CD4-positive, alpha-beta T cell treated with Interferon gamma for 1 hour (primary cell): ENCODE data around the gene PTK6.
"Not testable (repeated sequence)": the region's sequence is repeated elsewhere in the genome, so short reads cannot be mapped to it uniquely, and the experiment has no call there.

ENCODE experiments used
- DNase-seq: peaks from one replicate; pipeline ENCODE4 v3.0.0-alpha.2; 2020

The PTK6 gene

DNA sequence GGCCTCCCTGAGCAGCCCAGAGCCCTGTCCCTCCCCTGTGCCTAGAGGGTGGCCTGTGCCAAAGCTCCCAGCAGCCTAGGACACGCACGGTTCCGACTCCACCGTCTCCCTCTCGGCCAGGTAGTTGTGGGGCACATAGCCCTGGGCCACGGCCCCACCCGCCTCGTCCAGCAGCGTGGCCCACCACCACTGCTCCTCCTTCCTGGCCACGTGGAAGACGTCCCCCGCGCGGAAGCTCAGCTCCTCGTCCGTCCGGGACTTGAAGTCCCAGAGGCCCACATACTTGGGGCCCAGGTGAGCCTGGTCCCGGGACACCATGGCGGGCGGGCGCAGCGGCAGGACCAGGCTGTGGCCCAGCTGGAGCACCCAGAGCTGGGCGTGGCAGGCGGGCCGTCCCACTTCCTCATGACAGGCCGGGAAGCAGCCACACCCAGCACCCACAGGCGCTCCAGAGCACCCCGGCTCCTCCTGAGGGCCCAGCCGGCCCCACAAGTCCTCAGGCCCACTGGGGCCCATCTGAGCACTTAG is at the start of gene PTK6:
Gene PTK6 (minus strand): TSS at position 380 of the 528 bp plus-strand sequence. CDS start 62 bp downstream, at position 318.
- peak; percentile 60 for DNase-seq

DNA sequence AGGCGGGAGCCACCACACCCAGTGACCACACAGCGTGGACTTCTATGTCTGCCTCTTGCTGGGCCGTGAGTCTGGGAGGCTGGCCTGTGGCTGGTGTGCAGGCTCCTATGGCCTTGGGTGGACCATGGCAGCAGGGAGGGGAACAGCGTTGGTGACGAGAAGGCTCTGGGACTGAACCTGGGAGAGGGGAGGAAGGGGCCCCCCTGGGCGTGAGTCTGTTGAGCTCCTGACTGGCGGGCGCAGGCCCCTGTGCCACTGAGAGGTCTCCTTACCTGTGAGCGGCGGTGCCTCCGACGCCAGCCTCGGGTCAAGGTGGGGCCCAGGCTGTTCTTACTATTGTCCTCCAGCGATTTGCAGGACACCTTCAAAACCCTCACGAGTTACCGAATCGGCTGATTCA is 49.6 kb upstream of the PTK6 start:
- DNase-seq, result no peak

DNA sequence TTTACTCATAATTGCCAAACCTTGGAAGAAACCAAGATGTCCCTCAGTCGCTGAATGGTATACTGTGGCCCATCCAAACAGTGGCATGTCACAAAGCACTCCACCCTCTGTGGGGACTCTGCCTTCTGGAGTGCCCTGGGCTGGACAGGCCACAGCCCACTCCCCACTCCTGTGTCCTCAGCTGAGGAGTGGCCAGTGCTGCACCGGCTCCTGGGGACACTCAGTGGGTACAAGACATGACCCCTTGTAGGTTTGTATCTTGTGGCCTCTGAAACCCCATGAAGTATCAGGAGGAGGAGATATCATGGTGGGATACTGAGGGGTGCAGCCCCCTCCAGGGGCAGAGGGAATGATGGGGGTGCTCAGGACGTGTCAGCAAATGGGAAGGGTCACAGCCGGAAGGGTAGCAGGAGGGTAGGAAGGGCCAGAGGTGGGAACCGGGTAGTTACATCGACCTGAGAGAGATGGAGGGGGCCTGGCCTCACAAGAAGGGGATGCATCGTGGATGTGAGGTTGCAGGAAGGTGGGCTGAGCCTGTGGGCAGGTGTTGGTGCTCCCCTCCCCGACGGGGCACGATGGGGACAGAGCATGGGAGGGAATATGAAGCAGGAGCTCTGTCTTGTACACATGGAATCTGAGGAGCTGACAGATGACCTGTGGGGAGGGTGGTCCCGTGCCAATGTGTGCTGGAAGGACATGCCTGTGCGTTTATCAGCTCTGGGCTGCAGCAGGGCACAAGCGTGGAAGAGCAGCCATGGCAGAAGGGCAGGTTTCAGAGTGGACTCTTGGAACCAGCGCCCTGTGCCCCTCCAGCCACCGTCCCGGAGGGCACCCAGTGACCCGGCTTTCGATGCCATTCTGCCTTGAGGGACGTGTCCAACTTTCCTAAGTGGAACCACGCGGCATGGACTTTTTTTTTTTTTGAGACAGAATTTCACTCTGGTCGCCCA is 48.7 kb upstream of the PTK6 start:
- DNase-seq, result no peak

DNA sequence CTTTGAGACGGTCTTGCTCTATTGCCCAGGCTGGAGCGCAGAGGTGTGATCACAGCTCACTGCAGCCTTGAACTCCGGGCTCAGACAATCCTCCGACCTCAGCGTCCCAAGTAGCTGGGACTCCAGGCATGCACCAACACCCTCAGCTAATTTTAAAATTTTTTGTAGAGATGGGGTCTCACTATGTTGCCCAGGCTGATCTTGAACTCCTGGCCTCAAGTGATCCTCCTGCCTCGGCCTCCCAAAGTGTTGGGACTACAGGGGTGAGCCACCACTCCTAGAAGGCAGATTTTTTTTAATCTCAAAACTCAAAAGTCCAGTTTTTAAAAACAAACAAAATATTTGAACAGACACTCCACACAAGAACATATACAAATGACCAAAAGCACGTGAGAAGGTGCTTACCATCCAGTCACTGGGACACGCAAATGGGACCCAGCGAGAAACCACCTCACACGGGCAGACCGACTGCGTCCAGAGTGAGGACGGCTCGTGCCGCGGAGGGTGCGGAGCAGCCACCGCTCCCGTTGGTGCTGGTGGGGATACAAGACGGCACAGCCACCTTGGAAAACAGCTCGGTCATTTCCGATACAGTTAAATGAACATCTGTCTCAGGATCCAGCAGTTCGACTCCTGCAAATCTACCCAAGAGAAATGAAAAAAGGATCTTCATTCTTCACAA is 45.3 kb upstream of the PTK6 start:
- DNase-seq, result no peak

DNA sequence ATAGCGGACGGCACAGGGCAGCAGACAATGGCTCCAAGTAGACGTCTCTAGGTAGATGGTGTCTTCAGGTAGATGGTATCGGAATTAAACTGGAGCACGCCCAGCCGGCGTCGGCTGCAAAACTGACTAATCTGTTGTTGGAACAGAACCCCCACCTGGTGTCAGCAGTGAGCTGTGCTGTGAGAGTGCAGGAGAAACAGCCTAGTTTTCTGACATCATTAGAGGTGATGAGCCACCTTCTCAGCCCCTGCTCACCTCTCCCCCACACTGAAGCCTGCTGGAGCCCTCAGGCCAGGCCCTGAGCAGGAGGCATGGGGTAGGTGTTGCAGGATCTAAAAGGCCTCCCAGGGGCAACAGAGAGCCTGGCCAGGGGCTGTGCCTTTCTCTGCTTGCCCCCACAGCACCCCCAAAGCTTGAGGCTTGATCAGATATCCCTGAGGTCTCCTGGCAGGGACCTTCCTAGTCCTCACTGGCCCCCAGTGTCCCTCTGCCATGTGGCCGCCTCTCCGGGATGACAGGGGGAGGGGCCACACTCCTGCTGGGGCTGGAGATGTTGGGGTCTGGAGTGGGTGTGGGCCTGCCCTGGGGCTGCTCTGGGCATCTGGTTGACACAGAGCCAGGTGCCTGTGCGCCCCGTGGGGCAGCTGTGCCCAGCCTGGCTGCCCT is 43.8 kb upstream of the PTK6 start:
- peak; percentile 78 for DNase-seq

DNA sequence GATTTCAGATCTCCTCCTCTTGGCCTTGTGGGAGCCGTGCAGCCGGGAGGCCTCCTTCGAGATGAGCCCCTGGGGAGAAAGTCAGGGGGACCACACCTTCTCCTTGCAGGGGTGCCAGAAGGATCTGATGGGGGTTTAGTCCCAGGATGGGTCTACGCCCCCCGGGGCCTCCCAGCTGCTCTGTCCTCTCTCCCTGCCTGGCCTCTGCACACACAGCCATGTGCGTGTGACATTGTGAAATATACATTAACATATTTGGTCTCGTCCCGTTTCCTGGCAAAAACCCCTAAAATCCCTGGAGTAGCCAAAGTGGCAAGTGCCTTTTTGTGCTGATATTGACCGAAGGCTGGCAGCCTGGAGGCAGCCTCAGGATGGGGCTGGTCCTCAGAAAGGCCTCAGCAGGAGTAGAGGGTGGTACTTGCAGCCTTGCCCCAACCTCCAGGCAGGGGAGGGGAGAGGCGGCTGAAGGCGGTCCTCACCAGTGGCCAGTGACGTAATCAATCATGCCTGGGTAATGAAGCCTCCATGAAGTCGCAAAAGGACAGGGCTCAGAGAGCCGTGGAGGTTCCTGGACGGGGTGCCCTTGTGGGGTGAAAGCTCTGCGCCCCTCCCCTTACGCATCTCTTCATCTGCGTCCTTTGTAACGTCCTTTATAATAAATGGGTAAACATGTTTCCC is 42.0 kb upstream of the PTK6 start:
- DNase-seq, result no peak

DNA sequence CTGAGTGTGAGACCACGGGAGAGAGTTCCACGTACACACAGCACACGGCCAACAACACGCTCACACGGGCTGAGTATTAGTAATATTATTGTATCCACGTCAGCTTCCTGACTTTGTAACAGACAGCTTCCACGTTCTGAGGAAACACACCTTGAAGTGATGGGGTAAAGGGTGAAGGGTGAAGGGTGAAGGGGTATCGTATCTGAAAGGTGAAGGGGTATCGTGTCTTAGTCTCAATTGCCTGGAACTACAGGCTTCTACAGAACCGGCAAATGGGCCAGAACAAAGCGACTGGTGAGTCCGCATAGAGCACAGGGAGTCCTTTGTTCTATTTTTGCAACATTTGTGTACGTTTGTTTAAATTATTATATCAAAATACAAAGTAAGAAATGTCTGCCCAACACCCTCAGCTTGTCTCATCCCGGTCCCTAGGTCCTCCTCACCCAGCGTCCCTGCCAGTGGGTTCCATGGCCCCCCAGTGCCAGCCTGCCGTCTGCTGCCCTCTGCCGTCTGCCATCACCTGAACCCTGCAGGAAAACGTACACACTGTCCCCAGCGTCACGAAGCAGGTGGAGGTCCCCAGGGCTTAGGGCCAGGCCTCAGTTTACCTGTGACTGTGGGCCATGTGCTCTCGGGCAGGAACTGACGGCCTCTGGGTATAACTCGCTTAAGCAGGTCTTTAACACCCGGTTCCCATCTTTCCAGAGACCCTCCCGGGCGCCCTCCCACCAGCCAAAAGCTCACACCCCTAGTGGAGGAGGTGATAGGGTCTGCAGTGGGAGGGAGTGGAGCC is 41.2 kb upstream of the PTK6 start:
- DNase-seq, result no peak

DNA sequence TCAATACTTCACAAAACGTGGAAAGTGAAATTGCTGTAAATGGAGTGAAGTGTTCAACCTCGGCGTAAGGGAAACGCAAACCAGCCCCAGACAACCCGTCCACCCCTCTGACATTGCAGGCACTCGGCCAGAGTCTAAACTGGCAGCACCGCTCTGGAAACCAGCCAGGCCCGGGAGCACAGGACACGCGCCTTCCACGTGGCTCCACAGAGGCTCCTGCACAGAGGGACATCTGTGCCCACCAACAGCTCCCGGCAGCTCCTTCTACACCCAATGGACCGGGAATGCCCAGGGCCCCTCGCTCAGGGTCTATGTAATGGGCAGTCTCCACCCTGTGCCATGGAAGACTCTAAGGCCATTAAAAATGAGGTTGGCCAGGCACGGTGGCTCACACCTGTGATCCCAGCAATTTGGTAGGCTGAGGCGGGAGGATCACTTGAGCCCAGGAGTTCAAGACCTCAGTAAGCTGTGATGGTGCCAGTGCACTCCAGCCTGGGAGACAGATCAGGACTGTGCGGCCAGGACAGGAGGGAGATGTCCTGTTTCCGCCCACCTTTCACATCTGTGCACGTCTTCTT is 40.2 kb upstream of the PTK6 start:
- DNase-seq, result no peak

DNA sequence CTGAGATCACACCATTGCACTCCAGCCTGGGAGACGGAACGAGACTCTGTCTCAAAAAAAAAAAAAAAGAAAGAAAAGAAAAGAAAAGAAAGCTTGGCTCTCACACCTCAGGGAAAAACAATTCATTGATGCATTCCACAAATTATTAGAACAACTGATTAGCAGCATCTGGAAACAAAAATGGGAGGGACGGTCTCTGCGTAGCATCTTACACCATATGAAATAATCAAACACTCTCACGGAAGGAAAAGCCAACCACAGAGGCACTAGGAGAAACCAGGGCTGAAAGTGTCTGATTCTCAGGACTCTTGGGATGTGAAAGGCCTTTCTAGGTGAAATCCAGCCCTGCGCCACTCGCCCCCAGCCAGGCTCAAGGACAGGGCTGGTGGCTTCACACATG is 39.1 kb upstream of the PTK6 start:
- no peak for DNase-seq

DNA sequence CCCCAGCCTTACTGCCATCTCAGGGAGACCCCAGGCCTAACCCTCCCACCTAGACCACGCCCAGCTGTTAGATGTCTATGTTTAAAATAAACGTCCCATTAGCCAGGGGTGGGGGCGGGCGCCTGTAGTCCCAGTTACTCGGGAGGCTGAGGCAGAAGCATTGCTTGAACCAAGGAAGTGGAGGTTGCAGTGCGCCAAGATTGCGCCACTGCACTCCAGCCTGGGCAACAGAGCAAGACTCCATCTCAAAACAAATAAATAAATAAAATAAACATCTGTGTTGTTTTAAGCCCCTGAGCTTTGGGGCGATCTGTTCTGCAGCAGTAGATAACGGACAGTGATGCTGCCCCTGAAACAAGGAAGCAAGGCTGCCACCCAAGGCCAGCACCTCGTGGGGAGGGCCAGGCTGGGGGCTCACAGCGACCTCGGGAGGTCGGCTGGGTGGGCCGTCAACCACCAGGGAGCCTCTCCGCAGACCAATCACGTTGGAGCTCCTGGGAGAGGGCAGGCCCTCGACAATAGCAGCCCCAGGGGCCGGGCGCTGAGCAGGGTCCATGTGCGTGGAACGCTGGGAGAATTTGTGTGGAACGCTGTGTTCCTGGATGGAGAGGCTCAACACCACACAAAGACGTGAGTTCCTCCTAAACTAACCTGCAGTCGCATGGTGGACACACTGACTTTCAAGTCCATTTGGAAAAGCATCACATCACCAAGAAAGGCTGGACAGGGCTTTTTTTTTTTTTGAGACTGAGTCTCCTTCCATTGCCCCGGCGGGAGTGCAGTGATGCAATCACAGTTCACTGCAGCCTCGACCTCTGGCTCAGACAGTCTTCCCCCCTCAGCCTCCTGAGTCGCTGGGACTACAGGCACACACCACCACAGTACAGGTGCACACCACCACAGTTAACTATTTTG is 37.9 kb upstream of the PTK6 start:
- no peak for DNase-seq

DNA sequence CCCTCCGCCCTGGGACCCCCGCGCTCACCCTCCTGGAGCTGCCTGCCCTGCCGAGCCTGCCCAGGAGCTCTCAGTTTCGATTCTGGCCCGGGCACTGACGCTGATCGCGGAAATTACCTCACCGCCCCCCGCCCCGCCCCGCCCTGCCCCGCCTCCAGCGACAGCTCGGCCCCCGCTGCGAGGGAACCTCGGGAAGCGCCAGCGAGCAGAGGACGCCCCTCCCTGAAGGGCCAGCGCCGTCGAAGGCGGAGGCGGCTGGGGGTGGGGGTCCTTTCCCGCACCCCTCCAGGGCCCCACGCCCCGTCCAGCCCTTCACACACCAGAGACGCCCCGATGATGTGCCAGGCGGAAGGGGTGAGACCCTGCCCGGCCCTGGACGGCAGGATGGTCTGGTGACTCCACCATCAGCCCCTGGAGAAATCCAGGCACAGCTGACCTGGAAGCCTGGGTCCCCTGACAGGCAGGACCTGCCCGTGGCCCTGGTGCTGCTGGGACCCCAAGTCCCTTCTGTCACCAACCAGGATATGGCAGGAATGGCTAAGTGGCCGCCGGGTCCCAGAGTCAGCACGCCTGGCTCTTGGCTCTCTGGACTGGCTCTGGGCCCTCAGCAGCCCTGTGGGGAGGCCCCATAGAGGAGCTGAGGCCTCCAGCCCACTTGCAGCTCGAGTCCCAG is 37.1 kb upstream of the PTK6 start, which contains the start of gene HELZ2:
Gene HELZ2 (minus strand): TSS at position 84 of the 673 bp plus-strand sequence. CDS start 1,854 bp downstream, outside the sequence.
- peak; percentile 82 for DNase-seq

DNA sequence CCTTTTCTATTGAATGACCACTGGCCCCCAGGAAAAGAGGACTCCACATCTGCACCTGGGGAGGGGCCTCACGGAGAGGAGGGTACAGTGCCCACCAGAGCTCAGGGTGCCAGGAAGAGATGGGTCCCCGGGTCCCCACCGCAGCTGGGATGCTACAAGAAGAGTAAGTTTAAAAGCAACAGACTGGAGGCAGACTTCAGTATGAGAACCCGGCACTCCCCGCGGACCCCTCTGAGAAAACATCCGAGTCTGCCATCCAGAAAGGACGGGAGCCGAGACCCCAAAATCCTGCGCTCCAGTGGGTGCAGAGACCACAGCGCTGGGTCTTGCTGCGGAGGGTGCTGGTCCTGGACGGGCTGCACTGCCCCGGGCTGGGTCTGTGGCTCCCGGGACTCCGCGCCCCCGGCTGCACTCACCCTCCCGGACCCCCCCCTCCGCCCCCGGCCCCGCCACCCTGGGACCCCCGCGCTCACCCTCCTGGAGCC is 36.5 kb upstream of the PTK6 start:
- no peak for DNase-seq

DNA sequence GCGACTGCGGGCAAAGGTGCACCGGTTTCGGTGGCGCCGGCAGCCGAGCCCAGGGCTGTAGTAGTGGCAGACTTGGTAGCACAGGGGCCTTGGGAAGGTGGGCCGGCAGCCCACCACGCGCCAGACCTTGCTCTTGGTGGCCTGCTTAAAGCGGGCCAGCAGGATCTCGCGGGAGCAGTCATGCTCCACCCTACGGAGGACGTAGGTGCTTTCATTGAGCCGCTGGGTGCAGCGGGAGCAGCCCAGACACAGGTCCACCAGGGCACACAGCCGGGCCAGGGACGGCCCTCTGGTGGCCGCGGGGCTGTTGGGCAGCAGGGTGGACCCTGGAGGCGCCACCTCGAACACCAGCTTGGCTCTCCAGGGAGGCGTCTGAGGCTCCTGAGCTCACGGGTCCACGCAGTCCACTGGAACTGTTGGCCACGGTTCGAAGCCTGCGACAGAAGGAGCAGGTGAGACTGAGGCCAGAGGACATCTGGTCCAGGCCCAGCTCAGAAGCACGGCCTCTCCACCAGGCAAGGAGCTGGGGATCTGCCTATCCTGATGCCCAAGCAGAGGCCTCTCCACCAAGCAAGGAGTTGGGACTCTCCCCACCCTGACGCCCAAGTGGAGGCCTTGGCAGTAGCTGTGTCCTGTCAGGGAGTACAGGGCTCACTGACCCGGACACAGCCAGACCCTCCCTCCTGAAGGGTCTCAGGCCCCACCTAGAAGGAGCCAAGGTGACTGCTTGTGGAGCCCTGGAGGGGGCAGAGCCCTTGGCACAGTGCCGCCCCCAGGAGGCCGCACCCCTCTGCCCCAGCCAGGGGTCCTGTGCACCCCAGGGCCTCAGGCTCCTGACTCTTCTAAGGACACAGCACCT is 35.8 kb upstream of the PTK6 start:
- DNase-seq, result no peak

DNA sequence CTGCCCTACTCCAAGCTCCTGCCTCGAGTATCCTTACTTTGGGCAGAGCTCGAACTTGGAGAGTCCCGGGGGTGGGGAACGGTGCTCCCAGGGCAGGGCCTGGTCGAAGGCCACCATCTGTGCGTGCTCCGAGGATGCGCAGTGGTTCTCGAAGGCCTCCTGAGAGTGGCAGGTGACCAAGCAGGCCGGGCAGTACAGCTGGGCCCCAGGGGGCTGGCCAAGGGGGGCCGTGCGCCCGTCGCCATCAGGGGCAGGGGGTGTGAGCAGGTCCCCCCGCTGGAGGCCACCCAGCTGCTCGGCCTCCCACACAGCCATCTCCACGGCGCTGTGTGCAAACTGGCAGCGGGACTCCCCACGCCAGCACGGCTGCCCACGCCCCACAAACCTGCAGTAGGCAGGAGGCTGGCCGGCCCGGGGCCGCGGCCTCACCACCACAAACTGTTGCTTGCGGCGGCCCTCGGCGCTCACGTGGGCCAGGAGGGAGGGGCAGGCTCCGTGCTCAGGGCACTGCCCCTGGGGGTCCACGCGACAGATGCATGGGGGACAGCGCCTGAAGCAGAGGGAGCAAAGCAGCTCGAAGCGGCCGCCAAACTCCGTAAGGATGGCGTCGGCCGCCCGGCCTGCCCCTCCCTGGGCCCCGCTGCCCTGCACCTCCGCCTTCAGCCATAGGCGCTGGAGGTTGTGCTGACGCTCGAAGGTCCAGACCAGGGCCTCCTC is 35.1 kb upstream of the PTK6 start:
- DNase-seq, result no peak

DNA sequence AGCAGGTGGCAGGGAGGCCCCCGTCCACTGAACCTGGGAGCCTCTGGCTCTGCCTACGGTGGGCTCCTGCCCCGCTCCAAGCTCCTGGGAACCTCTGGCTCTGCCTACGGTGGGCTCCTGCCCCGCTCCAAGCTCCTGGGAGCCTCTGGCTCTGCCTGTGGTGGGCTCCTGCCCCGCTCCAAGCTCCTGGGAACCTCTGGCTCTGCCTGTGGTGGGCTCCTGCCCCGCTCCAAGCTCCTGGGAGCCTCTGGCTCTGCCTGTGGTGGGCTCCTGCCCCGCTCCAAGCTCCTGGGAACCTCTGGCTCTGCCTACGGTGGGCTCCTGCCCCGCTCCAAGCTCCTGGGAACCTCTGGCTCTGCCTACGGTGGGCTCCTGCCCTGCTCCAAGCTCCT is 33.9 kb upstream of the PTK6 start:
- not testable (repeated sequence) for DNase-seq

DNA sequence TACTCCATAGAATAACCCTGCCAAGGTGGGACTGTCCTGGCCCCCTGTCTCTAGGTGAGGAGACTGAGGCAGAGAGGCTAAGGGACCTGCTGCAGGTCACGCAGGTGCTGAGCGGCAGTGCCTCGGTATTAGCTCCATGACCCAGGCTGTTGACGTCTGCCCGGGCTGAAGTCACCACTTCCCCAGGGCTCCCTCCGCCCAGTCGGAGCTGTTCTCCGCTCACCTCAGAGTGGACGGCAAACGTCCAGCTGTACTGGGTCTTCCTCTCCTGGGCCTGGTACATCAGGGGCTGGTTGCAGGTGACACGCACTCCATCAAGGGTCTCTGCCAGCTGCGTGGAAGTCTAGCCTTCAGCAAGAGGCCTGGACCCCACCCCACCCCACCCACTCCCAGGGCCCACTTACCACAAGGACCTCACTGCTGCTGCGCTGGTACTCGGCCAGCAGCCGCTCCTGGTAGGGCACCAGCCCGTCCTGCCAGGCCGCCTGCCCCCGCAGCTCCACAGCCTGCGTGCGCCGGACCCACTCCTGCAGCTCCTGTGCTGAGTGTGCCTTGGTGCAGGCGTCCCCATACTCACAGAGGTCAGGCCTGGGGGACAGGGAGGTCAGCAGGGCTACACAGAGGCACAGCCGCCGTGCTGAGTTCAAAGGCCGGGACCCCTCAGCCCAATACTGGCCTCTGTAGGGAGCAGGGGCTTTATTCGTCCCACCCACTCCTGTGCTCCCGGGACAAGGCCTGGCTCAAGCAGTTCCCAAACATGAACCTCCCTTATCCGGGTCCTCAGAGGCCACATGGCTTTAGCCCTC is 33.3 kb upstream of the PTK6 start:
- no peak for DNase-seq
